GM12865 (cell line): ENCODE measurements around the gene SCYL3.

Source experiments
- DNase-seq: peaks from one replicate; pipeline ENCODE4 v3.0.0; 2010; ENCODE audit warnings: low read depth
- H3K4me3 ChIP-seq: 2 replicates; pipeline ENCODE4 v1.5.1; 2011; ENCODE audit warnings: mild to moderate bottlenecking, low read depth, low read length, control low read depth
- TF ChIP-seq, protein P1 (sequence below): IDR thresholded peaks from 2 replicates; pipeline ENCODE4 v1.5.1; 2011; ENCODE audit warnings: low read length, control low read depth, low read depth, inconsistent platforms; ENCODE audit not compliant: insufficient read depth; ENCODE audit errors: missing control alignments

The SCYL3 gene, protein sequence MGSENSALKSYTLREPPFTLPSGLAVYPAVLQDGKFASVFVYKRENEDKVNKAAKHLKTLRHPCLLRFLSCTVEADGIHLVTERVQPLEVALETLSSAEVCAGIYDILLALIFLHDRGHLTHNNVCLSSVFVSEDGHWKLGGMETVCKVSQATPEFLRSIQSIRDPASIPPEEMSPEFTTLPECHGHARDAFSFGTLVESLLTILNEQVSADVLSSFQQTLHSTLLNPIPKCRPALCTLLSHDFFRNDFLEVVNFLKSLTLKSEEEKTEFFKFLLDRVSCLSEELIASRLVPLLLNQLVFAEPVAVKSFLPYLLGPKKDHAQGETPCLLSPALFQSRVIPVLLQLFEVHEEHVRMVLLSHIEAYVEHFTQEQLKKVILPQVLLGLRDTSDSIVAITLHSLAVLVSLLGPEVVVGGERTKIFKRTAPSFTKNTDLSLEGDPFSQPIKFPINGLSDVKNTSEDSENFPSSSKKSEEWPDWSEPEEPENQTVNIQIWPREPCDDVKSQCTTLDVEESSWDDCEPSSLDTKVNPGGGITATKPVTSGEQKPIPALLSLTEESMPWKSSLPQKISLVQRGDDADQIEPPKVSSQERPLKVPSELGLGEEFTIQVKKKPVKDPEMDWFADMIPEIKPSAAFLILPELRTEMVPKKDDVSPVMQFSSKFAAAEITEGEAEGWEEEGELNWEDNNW

DNA sequence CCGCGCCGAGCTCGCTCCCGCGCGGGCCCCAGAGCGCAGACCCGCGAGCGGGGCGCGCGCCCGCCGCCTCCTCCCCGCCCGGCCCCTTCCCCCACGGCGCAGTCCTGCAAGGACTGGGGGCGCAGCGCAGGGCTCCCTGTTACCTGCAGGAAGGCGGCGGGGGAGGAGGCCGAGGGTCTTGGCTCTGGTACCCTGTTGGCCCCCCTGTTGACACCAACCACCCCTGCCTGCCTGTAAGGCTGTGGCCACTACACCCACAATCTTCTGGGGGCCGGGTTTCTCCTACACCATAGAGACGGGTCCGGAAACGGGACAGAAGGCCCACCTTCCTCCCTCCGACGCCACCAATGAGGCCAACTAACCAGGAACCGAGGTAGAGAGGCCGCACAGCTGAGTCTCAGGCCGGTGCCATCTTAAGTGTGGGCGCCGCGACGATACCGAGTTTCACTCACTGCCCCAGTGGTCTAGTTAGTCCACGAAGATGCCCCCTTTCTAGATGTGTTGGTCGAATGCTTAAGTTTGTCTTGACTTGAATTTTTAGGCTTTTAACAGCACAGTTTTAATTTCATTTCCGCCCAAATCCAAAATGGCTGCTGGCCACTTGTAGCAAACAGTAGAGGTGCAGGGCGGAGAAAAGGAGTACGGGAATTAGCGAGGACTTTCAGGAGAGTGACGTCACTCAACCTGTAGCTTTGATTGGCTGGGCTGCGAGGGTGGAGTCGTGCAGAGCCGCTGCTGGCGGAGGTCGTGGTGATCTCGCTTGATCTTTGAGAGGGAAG, at the start of gene SCYL3:
SCYL3 (minus strand) TSS at position 252 of the 779 bp plus-strand sequence. CDS start 5,056 bp downstream, outside the sequence.
- peak within 1 kb of the TSS; percentile 73 for H3K4me3 ChIP-seq
- TF ChIP-seq, protein P1, sequence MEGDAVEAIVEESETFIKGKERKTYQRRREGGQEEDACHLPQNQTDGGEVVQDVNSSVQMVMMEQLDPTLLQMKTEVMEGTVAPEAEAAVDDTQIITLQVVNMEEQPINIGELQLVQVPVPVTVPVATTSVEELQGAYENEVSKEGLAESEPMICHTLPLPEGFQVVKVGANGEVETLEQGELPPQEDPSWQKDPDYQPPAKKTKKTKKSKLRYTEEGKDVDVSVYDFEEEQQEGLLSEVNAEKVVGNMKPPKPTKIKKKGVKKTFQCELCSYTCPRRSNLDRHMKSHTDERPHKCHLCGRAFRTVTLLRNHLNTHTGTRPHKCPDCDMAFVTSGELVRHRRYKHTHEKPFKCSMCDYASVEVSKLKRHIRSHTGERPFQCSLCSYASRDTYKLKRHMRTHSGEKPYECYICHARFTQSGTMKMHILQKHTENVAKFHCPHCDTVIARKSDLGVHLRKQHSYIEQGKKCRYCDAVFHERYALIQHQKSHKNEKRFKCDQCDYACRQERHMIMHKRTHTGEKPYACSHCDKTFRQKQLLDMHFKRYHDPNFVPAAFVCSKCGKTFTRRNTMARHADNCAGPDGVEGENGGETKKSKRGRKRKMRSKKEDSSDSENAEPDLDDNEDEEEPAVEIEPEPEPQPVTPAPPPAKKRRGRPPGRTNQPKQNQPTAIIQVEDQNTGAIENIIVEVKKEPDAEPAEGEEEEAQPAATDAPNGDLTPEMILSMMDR, result no peak
- DNase-seq, result peak; percentile 98

GRCh38 chr1:169941982-169942830, 48.5 kb upstream of the SCYL3 start:
- TF ChIP-seq, protein P1, result no peak
- DNase-seq, result no peak

GRCh38 chr1:169933984-169934725, 40.5 kb upstream of the SCYL3 start:
- no peak for DNase-seq
- TF ChIP-seq, protein P1, result no peak
- no peak overlapping the region for H3K4me3 ChIP-seq

More at GRCh38 chr1:169941982-169942830, 48.5 kb upstream of the SCYL3 start:
- H3K4me3 ChIP-seq, result no peak overlapping the region

GRCh38 chr1:169931795-169932231, 38.1 kb upstream of the SCYL3 start:
- no peak overlapping the region for H3K4me3 ChIP-seq
- no peak for DNase-seq
- TF ChIP-seq, protein P1, result no peak

GRCh38 chr1:169929210-169929526, 35.5 kb upstream of the SCYL3 start:
- H3K4me3 ChIP-seq, result no peak overlapping the region
- DNase-seq, result no peak
- TF ChIP-seq, protein P1, result no peak
